H1 (cell line): ENCODE measurements around the gene BRCC3. TPM values are rescaled to one million over a fixed set of nuclear protein-coding genes. Genes with fewer than 3 reads are reported as not detected.

Experiments used
- ATF3 ChIP-seq: IDR thresholded peaks from 2 replicates; pipeline ENCODE4 v1.6.1; 2011; ENCODE audit warnings: low read depth, mild to moderate bottlenecking, low read length; ENCODE audit not compliant: insufficient read depth
- CBX8 ChIP-seq: fragments of 300-800, 300-1000 bp; sonication (generic); IDR thresholded peaks from 2 replicates; pipeline ENCODE4 v1.7.1; 2016; ENCODE audit warnings: low read depth, low read length, borderline replicate concordance
- CHD7 ChIP-seq: fragments of 300-600 bp; sonication (generic); IDR thresholded peaks from 2 replicates; pipeline ENCODE4 v1.7.1; 2012; ENCODE audit warnings: low read length, moderate library complexity, mild to moderate bottlenecking, inconsistent platforms; ENCODE audit not compliant: insufficient replicate concordance
- MAFK ChIP-seq: IDR thresholded peaks from 2 replicates; pipeline ENCODE4 v1.6.1; 2012; ENCODE audit warnings: low read depth, mild to moderate bottlenecking, improper control_type of control experiment, low read length
- POLR2AphosphoS5 ChIP-seq: IDR thresholded peaks from 2 replicates; pipeline ENCODE4 v1.6.1; 2011; ENCODE audit warnings: low read depth, low read length
- RFX5 ChIP-seq: IDR thresholded peaks from 2 replicates; pipeline ENCODE4 v1.6.1; 2011; ENCODE audit warnings: low read depth, low read length, improper control_type of control experiment, borderline replicate concordance
- TAF7 ChIP-seq: optimal IDR thresholded peaks from 2 replicates; pipeline ENCODE3; 2011; ENCODE audit warnings: low read depth, mild to moderate bottlenecking, inconsistent platforms, low read length, moderate library complexity, borderline replicate concordance
- polyA plus RNA-seq, 7 experiments: library from polyadenylated mRNA; depleted of rRNA in 3 of 7; stranded (reverse) in 5 of 7; unstranded in 2 of 7; fragments of >200 nt in 5 of 7; fragments of 200-250 nt in 2 of 7; gene quantifications; 1 replicate in 5 of 7; 2 replicates in 1 of 7; 4 replicates in 1 of 7; pipeline versions ENCODE4 v1.2.1 to v1.2.3, GENCODE V29; 2011 to 2013; ENCODE audit warnings: missing spikeins in 2 of 7, mixed read lengths in 2 of 7
- total RNA-seq: library from RNA; stranded (reverse); fragmentation: NEBNext Ultra II Directional; extraction: Animal tissue kit (Norgen Biotek cat#: 25700); gene quantifications from 2 replicates; pipeline ENCODE4 v1.2.1, GENCODE V29; 2021

The BRCC3 gene
- total and polyA plus RNA-seq, 2 of the 8 experiments (the other 6 are each of a cell fraction or from before 2014, with no cell fraction given): 13.1 to 23.2 TPM

GRCh38 chrX:155134255-155134654, 62.9 kb downstream of the BRCC3 start (continued):
- no peak for TF ChIP-seq RFX5
- no peak for TF ChIP-seq CBX8
- no peak for TF ChIP-seq TAF7
- TF ChIP-seq POLR2AphosphoS5: no peak
- no peak for TF ChIP-seq MAFK
- no peak for TF ChIP-seq ATF3
- no peak for TF ChIP-seq CHD7
